SK-N-SH (cell line): ENCODE data around the gene SNX15. TPM values are rescaled to one million over a fixed set of nuclear protein-coding genes. Genes with fewer than 3 reads are reported as not detected.

Source experiments
- CTCF ChIA-PET: fragments of 300-600, 350-600 bp; formaldehyde crosslinking; extraction: SDS; loops from one replicate; lab custom pipeline; 2021; lab: Yijun Ruan, JAX
- POLR2A ChIA-PET: fragments of 350-600 bp; sonication (Branson Sonifier 250); formaldehyde crosslinking; extraction: SDS; loops from one replicate; lab custom pipeline; 2020; ENCODE audit warnings: antibody characterized with exemption, inconsistent platforms; lab: Yijun Ruan, JAX
- DNase-seq: peaks from one replicate; pipeline ENCODE4 v3.0.0; 2012
- H2AFZ ChIP-seq: fragments of 200-600 bp; sonication (generic); 2 replicates; pipeline ENCODE4 v1.8.1; 2016; ENCODE audit warnings: antibody characterized with exemption, mild to moderate bottlenecking, low read depth
- H3F3A ChIP-seq: fragments of 200-600 bp; sonication (generic); replicated peaks from 2 replicates; pipeline ENCODE3; 2016; ENCODE audit warnings: antibody characterized with exemption, mild to moderate bottlenecking; ENCODE audit not compliant: insufficient read depth
- H3K27ac ChIP-seq, 2 experiments: fragments of 200-500 bp in 1 of 2; fragments of 200-600 bp in 1 of 2; sonication (Bioruptor generic) in 1 of 2; sonication (generic), shearing (Covaris generic) in 1 of 2; 2 replicates each; pipeline versions ENCODE4 v1.5.1 to v1.6.1; 2014 to 2016; ENCODE audit warnings: low read depth in 2 of 2, inconsistent platforms in 1 of 2, low read length in 1 of 2, mild to moderate bottlenecking in 1 of 2, mixed read lengths in 1 of 2
- H3K27me3 ChIP-seq: fragments of 200-600 bp; sonication (generic), shearing (Covaris generic); 2 replicates; pipeline ENCODE4 v1.6.1; 2016; ENCODE audit warnings: mixed run types; ENCODE audit not compliant: insufficient read depth
- H3K36me3 ChIP-seq, 2 experiments: fragments of 200-500 bp in 1 of 2; fragments of 200-600 bp in 1 of 2; sonication (Bioruptor generic) in 1 of 2; sonication (generic) in 1 of 2; replicated peaks in 1 of 2; 2 replicates each; pipeline versions ENCODE3 to v1.5.1; 2014 to 2016; ENCODE audit warnings: low read length in 1 of 2, mild to moderate bottlenecking in 1 of 2; ENCODE audit not compliant: insufficient read depth in 2 of 2, control insufficient read depth in 1 of 2
- H3K4me1 ChIP-seq, 2 experiments: fragments of 200-500 bp in 1 of 2; fragments of 200-600 bp in 1 of 2; sonication (Bioruptor generic) in 1 of 2; sonication (generic), shearing (Covaris generic) in 1 of 2; 2 replicates each; pipeline versions ENCODE4 v1.5.1 to v1.6.1; 2014 to 2016; ENCODE audit warnings: low read depth in 1 of 2, low read length in 1 of 2, mixed run types in 1 of 2; ENCODE audit not compliant: insufficient read depth in 2 of 2, control insufficient read depth in 1 of 2
- H3K4me2 ChIP-seq: fragments of 200-600 bp; sonication (generic), shearing (Covaris generic); 2 replicates; pipeline ENCODE4 v1.6.1; 2017; ENCODE audit warnings: mixed run types
- H3K4me3 ChIP-seq, 2 experiments: fragments of 200-500 bp in 1 of 2; fragments of 200-600 bp in 1 of 2; sonication (Bioruptor generic) in 1 of 2; sonication (generic), shearing (Covaris generic) in 1 of 2; 2 replicates each; pipeline versions ENCODE4 v1.5.1 to v1.8.1; 2014 to 2016; ENCODE audit warnings: low read depth in 2 of 2, inconsistent platforms in 1 of 2, low read length in 1 of 2, mild to moderate bottlenecking in 1 of 2, mixed read lengths in 1 of 2, moderate library complexity in 1 of 2
- H3K79me2 ChIP-seq: fragments of 200-600 bp; sonication (generic); 2 replicates; pipeline ENCODE4 v1.8.1; 2017; ENCODE audit warnings: mild to moderate bottlenecking; ENCODE audit not compliant: insufficient read depth
- H3K9ac ChIP-seq: fragments of 200-600 bp; sonication (generic); 2 replicates; pipeline ENCODE4 v1.6.1; 2017; ENCODE audit warnings: mixed run types
- H3K9me2 ChIP-seq: fragments of 200-600 bp; sonication (generic); 2 replicates; pipeline ENCODE4 v1.6.1; 2017; ENCODE audit warnings: mixed run types
- H3K9me3 ChIP-seq: fragments of 200-600 bp; sonication (generic); 2 replicates; pipeline ENCODE4 v1.6.1; 2017; ENCODE audit warnings: mixed run types, mild to moderate bottlenecking, moderate library complexity
- H4K20me1 ChIP-seq: fragments of 200-600 bp; sonication (generic); 2 replicates; pipeline ENCODE4 v1.6.1; 2017; ENCODE audit warnings: mild to moderate bottlenecking, mixed run types; ENCODE audit not compliant: insufficient read depth
- CHD2 ChIP-seq: fragments of 150-350 bp; IDR thresholded peaks from 2 replicates; pipeline ENCODE4 v1.6.1; 2018; ENCODE audit warnings: low read length; ENCODE audit not compliant: partially characterized antibody
- CTCF ChIP-seq: fragments of 200-600 bp; sonication (generic); IDR thresholded peaks from 2 replicates; pipeline ENCODE4 v1.6.1; 2017; ENCODE audit warnings: antibody characterized with exemption, mild to moderate bottlenecking, moderate library complexity
- EZH2phosphoT487 ChIP-seq: fragments of 200-600 bp; sonication (generic); IDR thresholded peaks from 2 replicates; pipeline ENCODE4 v1.6.1; 2017; ENCODE audit warnings: low read depth, mixed run types, mild to moderate bottlenecking, antibody characterized with exemption, moderate library complexity, borderline replicate concordance
- FOXM1 ChIP-seq: IDR thresholded peaks from 2 replicates; pipeline ENCODE4 v1.4.0; 2012; ENCODE audit warnings: low read depth, mild to moderate bottlenecking
- JUND ChIP-seq: IDR thresholded peaks from 2 replicates; pipeline ENCODE4 v1.4.0; 2012
- NRF1 ChIP-seq: IDR thresholded peaks from 2 replicates; pipeline ENCODE4 v1.6.1; 2012; ENCODE audit warnings: low read depth, mild to moderate bottlenecking, low read length
- PBX3 ChIP-seq: IDR thresholded peaks from 2 replicates; pipeline ENCODE4; 2012
- POLR2AphosphoS5 ChIP-seq: IDR thresholded peaks from 2 replicates; pipeline ENCODE4 v1.6.1; 2012; ENCODE audit warnings: low read depth, low read length
- RAD21 ChIP-seq: IDR thresholded peaks from 2 replicates; pipeline ENCODE4 v1.6.1; 2012; ENCODE audit warnings: mild to moderate bottlenecking, low read length
- REST ChIP-seq: IDR thresholded peaks from 2 replicates; pipeline ENCODE4 v1.6.1; 2012; ENCODE audit warnings: mild to moderate bottlenecking, low read depth, low read length, moderate library complexity
- RFX5 ChIP-seq: IDR thresholded peaks from 2 replicates; pipeline ENCODE4 v1.6.1; 2012; ENCODE audit warnings: mild to moderate bottlenecking, improper control_type of control experiment, low read length
- RXRA ChIP-seq: IDR thresholded peaks from 2 replicates; pipeline ENCODE4 v1.4.0; 2012; ENCODE audit warnings: low read depth, mild to moderate bottlenecking, borderline replicate concordance
- TAF1 ChIP-seq: IDR thresholded peaks from 2 replicates; pipeline ENCODE4 v1.6.1; 2012; ENCODE audit warnings: low read depth, mild to moderate bottlenecking, low read length, moderate library complexity, borderline replicate concordance
- TEAD4 ChIP-seq: IDR thresholded peaks from 2 replicates; pipeline ENCODE4 v1.4.0; 2012; ENCODE audit warnings: mild to moderate bottlenecking, borderline replicate concordance; ENCODE audit not compliant: insufficient read depth
- USF1 ChIP-seq: IDR thresholded peaks from 2 replicates; pipeline ENCODE4 v1.4.0; 2012; ENCODE audit warnings: low read depth, borderline replicate concordance
- WGBS: methylation state at CpG from one replicate; pipeline ENCODE4 v1.1.6; 2017; ENCODE audit warnings: low lambda C conversion rate; 5-methylcytosine and 5-hydroxymethylcytosine counted together
- polyA plus RNA-seq, 3 experiments: library from polyadenylated mRNA; depleted of rRNA; stranded (reverse); fragments of >200 nt; gene quantifications; 2 replicates each; pipeline ENCODE4 v1.2.3, GENCODE V29; 2012

The SNX15 gene
- polyA plus RNA-seq, 1 of the 3 experiments (the other 2 are of a cell fraction), result 17.2 TPM

- no peak for TF ChIP-seq TAF1
- TF ChIP-seq RAD21, result no peak
- TF ChIP-seq CHD2, result no peak
- TF ChIP-seq POLR2AphosphoS5, result no peak
- TF ChIP-seq RFX5, result no peak
- TF ChIP-seq CTCF, result no peak
- no peak for TF ChIP-seq PBX3
- no peak for TF ChIP-seq USF1
- TF ChIP-seq FOXM1, result no peak
- TF ChIP-seq, all 33 proteins: peak for 0
- Histone ChIP-seq H3K4me1 (no peaks in the 10 kb centered on the region; a peak in 1 of 4 replicates), H3K36me3 (no peaks in the 10 kb centered on the region), H3K27ac (no peak overlapping the region), H3K9me2 (no peaks in the 10 kb centered on the region), H3K4me3 (no peak overlapping the region), H3K9me3 (no peaks in the 10 kb centered on the region), H3K9ac (no peak overlapping the region), H3K4me2 (no peak overlapping the region), H4K20me1 (no peaks in the 10 kb centered on the region), H3F3A (peaks cover 3% of the 10 kb centered on the region), H3K79me2 (no peaks in the 10 kb centered on the region), H3K27me3 (no peaks in the 10 kb centered on the region), H2AFZ (no peak overlapping the region)
- 17% methylated on average over 7 of the region's 10 CpGs for WGBS
- DNase-seq, result no peak
- ChIA-PET CTCF (interaction anchor here (1.2 kb wide), 1 partner anchor 47 kb away, joined by 5 read pairs; the partner anchor contains the start of gene ARL2), POLR2A (no interaction called here)
Measured at GRCh38 chr11:65059959-65060824, 33.0 kb downstream of the SNX15 start.

GRCh38 chr11:65060913-65061408, 33.7 kb downstream of the SNX15 start:
- Histone ChIP-seq H3K4me2 (no peak overlapping the region), H3K4me1 (no peaks in the 10 kb centered on the region; a peak in 1 of 4 replicates), H3K27ac (no peak overlapping the region), H3K9ac (no peak overlapping the region), H3K27me3 (no peaks in the 10 kb centered on the region), H3K9me3 (no peaks in the 10 kb centered on the region), H3K4me3 (no peak overlapping the region), H3K79me2 (no peaks in the 10 kb centered on the region), H3F3A (no peaks in the 10 kb centered on the region), H3K9me2 (no peaks in the 10 kb centered on the region), H3K36me3 (no peaks in the 10 kb centered on the region), H4K20me1 (no peaks in the 10 kb centered on the region), H2AFZ (no peak overlapping the region)
- WGBS, result 77% methylated on average over 8 of the region's 9 CpGs
- ChIA-PET CTCF (no interaction called here), POLR2A (no interaction called here)
- DNase-seq, result no peak
- TF ChIP-seq EZH2phosphoT487 (no peak), RAD21 (no peak), TEAD4 (no peak), NRF1 (no peak), JUND (no peak), RXRA (no peak), CTCF (no peak), REST (no peak), CHD2 (no peak)
